NCI-H146 (cell line): ENCODE measurements around the gene TM2D3.

ENCODE experiments used
- DNase-seq: peaks from one replicate; lab custom pipeline; 2025; lab: John Stamatoyannopoulos, UW

Gene TM2D3

GRCh38 chr15:101652098-101652785 lies at the start of gene TM2D3:
Gene TM2D3 (minus strand): TSS chr15:101652381. CDS start chr15:101652361, 20 bp downstream.
- peak; percentile 93 for DNase-seq

GRCh38 chr15:101698314-101698713 lies 46.1 kb upstream of the TM2D3 start:
- DNase-seq, result no peak

GRCh38 chr15:101697488-101697887 lies 45.3 kb upstream of the TM2D3 start:
- DNase-seq, result no peak

- DNase-seq, result no peak
Measured at GRCh38 chr15:101696829-101697228, 44.6 kb upstream of the TM2D3 start.

- DNase-seq, result no peak
Measured at GRCh38 chr15:101694261-101694660, 42.1 kb upstream of the TM2D3 start.

GRCh38 chr15:101692801-101693598 lies 40.8 kb upstream of the TM2D3 start:
- DNase-seq, result no peak

- DNase-seq, result no peak
Measured at GRCh38 chr15:101689901-101690300, 37.7 kb upstream of the TM2D3 start.

GRCh38 chr15:101686718-101687117 lies 34.5 kb upstream of the TM2D3 start:
- DNase-seq, result no peak

GRCh38 chr15:101684877-101685276 lies 32.7 kb upstream of the TM2D3 start:
- DNase-seq, result no peak

GRCh38 chr15:101684384-101684783 lies 32.2 kb upstream of the TM2D3 start:
- no peak for DNase-seq

- DNase-seq, result no peak
Measured at GRCh38 chr15:101679806-101680205, 27.6 kb upstream of the TM2D3 start.

- DNase-seq, result no peak
Measured at GRCh38 chr15:101676921-101677329, 24.7 kb upstream of the TM2D3 start.

GRCh38 chr15:101675796-101676582 lies 23.8 kb upstream of the TM2D3 start:
- no peak for DNase-seq

- DNase-seq, result no peak
Measured at GRCh38 chr15:101675015-101675414, 22.8 kb upstream of the TM2D3 start.

- DNase-seq, result no peak
Measured at GRCh38 chr15:101672298-101672697, 20.1 kb upstream of the TM2D3 start.

- no peak for DNase-seq
Measured at GRCh38 chr15:101669744-101670143, 17.6 kb upstream of the TM2D3 start.

- DNase-seq, result no peak
Measured at GRCh38 chr15:101667881-101668280, 15.7 kb upstream of the TM2D3 start.

GRCh38 chr15:101664303-101664913 lies 12.2 kb upstream of the TM2D3 start:
- peak; percentile 65 for DNase-seq

- DNase-seq, result no peak
Measured at GRCh38 chr15:101662203-101662602, 10.0 kb upstream of the TM2D3 start.

GRCh38 chr15:101660005-101660404 lies 7.8 kb upstream of the TM2D3 start:
- DNase-seq, result no peak

GRCh38 chr15:101657968-101658784 lies 6.0 kb upstream of the TM2D3 start:
- no peak for DNase-seq
